HG03095 (cell line): ENCODE results near the gene TMC2.
A peak's percentile ranks its signal among the peaks of the same experiment; 100 is the strongest.
"Not testable (repeated sequence)": the region's sequence is repeated elsewhere in the genome, so short reads cannot be mapped to it uniquely, and the experiment has no call there.

ENCODE experiments used
- ATAC-seq: cut with Tn5 transposase; IDR thresholded peaks from one replicate; pipeline ENCODE4 v1.9.1; 2021; ENCODE audit warnings: moderate library complexity; ENCODE audit not compliant: unreplicated experiment

The TMC2 gene

GRCh38 chr20:2523919-2524708, 12.3 kb upstream of the TMC2 start:
- ATAC-seq = peak; percentile 57

GRCh38 chr20:2524709-2525506, 11.5 kb upstream of the TMC2 start:
- ATAC-seq = peak; percentile 36

DNA sequence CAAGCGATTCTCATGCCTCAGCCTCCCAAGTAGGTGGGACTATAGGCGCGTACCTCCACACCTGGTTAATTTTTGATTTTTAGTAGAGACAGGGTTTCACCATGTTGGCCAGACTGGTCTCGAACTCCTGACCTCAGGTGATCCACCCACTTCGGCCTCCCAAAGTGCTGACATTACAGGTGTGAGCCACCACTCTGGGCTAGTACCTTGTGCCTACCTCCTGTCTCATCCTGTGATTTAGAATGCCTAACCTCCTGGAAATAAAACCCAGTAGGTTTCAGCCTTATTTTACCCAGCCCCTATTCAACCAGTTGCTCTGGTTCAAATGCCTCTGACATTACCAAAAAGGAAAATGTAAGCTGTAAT, 10.2 kb upstream of the TMC2 start:
- ATAC-seq = not testable (repeated sequence)

DNA sequence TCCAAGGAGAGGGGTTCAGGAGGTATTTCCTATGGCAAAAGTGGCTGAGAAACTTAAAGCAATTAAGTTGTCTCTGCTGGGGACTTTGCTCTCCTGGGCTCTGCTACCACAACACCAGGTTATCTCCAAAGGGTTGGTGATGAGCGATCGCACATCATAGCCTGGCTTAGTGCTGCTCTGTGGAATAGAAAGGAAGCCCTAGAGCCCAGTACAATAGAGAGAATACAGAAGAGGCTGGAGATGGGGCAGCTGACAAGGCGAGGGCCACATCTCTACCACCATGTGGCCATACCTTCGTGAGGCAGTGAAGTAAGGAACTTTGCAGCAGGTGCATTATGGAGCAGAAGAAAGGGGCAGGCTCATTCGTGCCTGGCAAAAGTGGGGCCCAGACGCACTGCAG, 8.6 kb upstream of the TMC2 start:
- ATAC-seq = no peak

DNA sequence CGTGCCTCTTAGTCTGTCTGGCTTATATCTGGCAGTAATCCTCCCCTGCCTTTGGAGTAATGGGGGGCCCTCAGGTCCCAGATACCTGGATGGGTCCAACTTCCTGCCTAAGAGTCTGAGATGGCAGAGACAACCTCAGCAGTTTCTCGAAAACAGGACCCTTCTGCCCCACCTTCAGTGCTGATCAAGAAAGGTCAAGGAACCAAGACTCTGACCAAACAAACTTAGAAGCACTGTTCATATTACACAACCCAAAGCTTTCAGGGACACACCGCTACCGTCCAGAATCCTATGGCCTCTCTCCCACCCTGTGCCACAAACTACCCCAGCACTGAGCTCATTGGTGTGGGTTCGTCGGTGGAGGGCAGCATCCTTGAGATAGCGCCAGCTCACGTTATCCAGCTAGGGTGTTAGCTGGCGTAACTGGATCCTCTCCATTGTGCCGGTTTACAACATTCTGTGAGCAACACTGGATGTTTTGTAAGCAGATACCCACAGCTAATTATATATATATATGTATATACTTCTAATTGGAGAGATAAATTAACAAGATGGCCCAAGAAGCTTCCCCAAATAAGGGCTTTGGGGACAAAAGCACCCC, 7.6 kb upstream of the TMC2 start:
- no peak for ATAC-seq

DNA sequence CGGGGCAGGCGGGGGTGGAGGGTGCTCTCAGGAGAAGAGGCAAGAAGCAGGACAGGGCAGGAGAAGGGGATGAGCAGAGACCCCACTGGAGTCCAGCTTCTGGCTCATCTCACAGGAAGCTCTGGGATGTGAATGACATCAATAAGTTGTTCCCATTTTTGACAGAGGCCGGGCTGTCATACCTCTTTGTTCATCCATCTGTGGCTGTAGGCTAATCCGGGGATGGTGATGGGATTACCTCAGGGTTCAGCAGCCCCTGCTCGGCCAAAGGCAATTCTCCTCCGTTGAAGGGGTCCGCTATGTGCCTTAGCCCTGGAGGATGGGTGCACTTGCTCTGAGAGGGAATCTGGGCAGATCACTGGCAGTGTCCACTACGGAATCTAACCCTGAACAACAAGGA, 3.3 kb upstream of the TMC2 start:
- ATAC-seq = no peak

DNA sequence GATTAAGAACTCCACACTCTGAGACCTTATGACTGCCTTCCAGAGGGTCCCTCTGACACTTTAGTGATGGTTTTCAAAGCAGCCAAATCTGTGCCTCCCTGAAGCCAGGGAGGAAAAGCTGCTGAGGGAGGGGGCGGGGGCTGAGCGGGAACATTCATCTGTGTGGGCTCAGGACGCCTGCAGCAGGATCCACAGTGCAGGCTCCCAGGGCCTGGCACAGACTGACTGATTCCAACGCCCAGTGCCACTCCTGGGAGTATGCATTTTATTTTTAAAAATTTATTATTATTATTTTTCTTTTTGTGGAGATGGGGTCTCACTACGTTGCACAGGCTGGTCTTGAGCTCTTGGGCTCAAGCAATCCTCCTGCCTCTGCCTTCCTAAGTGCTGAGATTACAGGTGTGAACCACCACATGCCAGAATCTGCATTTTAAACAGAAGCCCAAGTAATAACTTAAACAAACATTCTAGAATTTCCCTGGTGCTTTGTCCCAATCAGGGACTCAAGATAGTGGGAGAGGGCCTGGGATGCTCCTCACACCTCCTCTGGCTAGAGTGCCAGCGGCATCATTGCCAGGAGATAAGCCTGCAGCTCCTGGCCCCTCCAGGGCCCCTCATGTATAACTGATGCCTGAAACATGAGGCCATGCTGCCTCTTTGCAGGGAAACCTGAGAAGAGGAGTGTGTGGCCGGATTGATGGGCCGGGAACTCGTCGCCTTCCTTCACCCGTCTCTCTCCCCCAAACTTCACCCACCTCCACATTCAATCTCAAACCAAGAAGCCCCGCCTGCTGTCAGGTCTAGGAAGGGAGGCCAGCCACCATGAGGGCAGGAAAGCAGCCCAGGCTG, 438 bp upstream of the TMC2 start:
- no peak for ATAC-seq

DNA sequence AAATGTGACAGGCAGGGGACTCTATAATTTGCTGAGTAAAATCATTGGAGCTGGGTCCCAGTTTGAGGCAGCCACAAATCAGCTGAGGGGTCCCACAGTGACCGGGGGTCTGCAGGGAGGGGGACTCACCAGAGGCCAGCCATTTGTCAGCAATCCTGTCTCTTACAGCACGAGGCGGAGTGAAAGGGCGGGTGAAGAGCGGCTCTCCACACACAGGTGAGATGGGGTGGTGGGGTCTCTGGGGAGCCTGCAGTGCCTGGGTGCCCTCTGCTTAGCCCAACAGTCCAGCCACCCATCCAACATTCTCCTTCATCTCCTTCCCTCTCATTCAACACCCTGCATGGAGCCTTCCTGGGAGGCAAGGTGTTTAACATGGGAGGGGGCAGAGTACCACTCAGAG, 728 bp downstream of the TMC2 start:
- ATAC-seq = no peak

DNA sequence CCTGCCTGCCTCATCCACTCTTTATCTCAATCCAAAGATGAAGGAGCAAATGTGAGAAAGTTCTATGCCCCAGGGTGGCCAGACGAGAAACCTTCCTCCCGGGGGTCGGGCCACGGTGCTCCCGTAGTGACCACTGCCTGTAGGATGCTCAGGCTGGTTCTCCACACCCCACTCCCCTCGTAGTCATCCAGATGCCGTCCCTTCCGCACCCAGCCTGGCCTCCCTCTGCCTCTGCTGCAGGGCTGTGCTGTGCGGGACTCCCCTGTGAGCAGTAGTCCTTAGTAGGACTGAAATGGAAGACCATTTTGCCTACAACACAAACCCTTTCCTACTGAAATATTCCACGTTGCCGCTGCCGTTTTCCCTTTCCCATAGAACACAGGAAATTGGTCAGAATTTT, 2.0 kb downstream of the TMC2 start:
- ATAC-seq = no peak

DNA sequence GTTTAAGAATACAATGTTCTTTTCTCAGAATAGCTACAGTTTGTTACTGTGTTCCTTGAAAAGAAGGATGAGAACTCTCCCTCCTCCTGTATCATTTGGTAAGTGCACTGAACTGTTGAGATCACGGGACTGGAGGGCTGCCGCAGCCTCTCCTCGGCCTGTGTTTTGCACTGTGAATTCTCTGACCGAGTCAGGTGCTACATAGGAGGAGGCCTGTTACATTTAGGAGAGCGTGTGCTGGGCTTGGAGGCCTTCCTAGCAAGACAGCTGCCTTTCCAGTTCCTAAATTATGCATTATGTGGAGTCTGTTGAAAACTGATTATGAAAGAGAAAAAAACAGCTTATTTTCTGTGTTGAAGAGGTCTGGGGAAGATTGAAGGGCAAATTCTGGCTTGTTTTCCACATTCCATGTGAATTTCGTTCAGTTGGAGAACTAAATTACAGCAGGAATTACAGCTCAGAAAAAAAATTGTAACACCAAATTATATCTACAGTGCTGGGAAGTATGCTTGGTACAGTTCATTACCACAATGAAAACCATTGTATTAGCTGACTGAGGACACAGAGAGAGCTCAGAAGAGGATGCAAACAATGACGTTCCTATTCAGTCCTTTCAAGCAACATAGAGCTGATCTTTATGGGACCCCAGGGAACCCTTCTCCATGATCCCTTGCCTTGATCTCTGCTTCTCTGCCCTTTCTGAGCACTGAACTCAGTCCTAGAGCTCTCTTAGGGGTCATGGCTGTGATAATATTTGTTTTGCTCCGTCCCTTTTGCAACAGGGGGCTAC, 2.8 kb downstream of the TMC2 start:
- ATAC-seq = no peak

DNA sequence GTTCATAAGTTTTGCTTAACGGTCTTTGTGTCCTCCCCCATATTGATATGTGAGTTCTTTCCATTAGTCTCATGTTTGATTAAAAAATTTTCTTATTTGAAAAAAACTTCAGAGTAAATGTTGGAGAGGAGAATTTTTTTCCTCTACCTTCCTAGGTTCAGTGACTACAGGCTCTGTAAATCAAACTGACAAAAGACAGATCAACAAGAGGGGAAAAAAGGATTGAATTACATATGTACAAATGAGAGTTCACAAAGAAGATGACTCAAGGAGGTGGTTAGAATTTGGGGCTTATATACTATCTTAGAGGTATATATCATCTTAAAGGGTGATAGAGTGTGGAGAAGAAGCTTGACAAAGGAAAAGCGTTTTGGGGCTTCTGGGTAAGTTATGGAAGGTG, 5.6 kb downstream of the TMC2 start:
- ATAC-seq = no peak

- ATAC-seq = no peak
Measured at GRCh38 chr20:2542361-2542760, 6.0 kb downstream of the TMC2 start.

DNA sequence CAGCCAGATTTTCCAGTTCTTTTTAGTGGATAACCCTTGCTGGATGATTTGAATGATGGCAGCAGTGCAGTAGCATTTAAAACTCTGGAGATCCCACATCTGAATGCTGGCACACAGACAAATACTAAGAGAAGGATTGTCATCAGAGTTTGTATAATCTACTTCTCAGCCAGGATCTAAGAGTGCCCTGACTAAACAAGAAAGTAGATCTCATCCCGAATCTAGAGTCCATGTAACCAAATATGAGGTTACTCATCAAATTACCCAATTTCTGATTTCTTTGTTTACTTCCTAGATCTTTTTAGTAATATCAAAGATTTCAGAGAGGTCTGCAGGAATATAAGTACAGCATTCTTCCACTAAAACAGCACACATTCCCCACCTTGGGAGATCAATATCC, 7.8 kb downstream of the TMC2 start:
- no peak for ATAC-seq

DNA sequence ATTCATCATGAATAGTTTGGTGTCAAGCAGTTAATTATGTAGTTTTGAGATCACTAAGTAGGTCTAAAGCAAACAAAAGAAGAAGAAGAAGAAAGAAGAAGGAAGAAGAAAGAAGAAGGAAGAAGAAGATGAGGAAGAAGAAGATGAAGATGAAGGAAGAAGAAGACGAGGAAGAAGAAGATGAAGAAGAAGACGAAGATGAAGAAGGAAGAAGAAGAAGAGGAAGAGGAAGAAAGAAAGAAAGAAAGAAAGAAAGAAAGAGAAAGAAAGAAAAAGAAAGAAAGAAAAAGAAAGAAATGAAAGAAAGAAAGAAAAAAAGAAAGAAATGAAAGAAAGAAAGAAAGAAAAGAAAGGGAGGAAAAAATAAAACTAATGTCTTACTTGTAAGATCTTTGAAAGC, 9.2 kb downstream of the TMC2 start:
- no peak for ATAC-seq

GRCh38 chr20:2557873-2558580, 21.7 kb downstream of the TMC2 start:
- no peak for ATAC-seq

- no peak for ATAC-seq
Measured at GRCh38 chr20:2558581-2559278, 22.4 kb downstream of the TMC2 start.

- ATAC-seq = no peak
Measured at GRCh38 chr20:2559279-2559626, 22.9 kb downstream of the TMC2 start.

GRCh38 chr20:2559651-2560050, 23.3 kb downstream of the TMC2 start:
- ATAC-seq = no peak

DNA sequence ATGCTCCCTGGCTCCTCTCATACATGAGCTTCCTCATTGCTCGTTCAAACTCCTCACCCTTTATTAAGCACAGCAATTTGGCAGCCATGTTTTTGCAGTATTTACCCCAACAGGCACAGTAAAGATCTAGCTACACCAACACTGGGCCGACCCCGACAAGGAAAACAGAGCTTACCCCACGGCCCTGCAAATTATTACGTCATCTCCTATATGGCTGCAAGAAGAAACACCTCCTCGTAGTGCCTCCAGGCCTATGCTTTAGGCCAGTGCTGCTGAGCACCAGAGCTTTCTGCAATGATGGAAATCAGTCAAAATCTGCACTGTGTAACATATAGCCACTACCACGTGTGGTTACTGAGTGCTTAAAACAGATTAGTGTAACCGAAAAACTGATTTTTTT, 26.7 kb downstream of the TMC2 start:
- ATAC-seq = no peak
